K562 (cell line): ENCODE measurements around the gene LSP1. TPM values are rescaled to one million over a fixed set of nuclear protein-coding genes. Genes with fewer than 3 reads are reported as not detected.

Experiments used
- ATAC-seq: fragments of 200-7000 bp; cut with Tn5 transposase; 3 replicates; pipeline ENCODE4 v1.9.1; 2020; ENCODE audit warnings: moderate library complexity
- BruUV-seq: library from RNA; stranded (reverse); fragments of 400-500 nt; replicated peaks from 2 replicates; lab custom pipeline; 2021; lab: Mats Ljungman, UMichigan
- CTCF ChIA-PET: fragments of 300-600 bp; formaldehyde crosslinking; extraction: SDS; loops from one replicate; lab custom pipeline; 2021; ENCODE audit warnings: low intra/inter-chr PET ratio; lab: Yijun Ruan, JAX
- POLR2A ChIA-PET: fragments of 300-600, 350-650 bp; sonication (Branson Sonifier 250); formaldehyde crosslinking; extraction: SDS; loops from one replicate; lab custom pipeline; 2021; ENCODE audit warnings: antibody characterized with exemption, inconsistent platforms; lab: Yijun Ruan, JAX
- DNase-seq, 4 experiments: peaks; one replicate each; pipeline versions ENCODE4 v3.0.0 to v3.0.0-alpha.2; 2011 to 2018; ENCODE audit warnings: low spot score in 3 of 4, mixed read lengths in 3 of 4; ENCODE audit errors: extremely low read depth in 1 of 4
- FAIRE-seq: peaks from 2 replicates; lab custom pipeline; 2011; peaks lifted over from hg19 to GRCh38; lab: Jason Lieb, UNC
- H2AFZ ChIP-seq: 2 replicates; pipeline ENCODE4 v1.6.0; 2011; ENCODE audit warnings: low read depth, low read length, control low read depth, inconsistent platforms
- H3K27ac ChIP-seq: fragments of 200-600 bp; 3 replicates; pipeline ENCODE4 v1.8.0; 2011; ENCODE audit warnings: low read depth, mild to moderate bottlenecking, control low read depth, inconsistent platforms, low read length, moderate library complexity, mixed read lengths; ENCODE audit errors: extremely low read depth
- H3K27me3 ChIP-seq, 2 experiments: fragments of 300-600 bp in 1 of 2; 2 replicates in 1 of 2; 3 replicates in 1 of 2; pipeline versions ENCODE4 v1.6.0 to v1.8.0; 2011; ENCODE audit warnings: inconsistent platforms in 2 of 2, low read length in 2 of 2, mild to moderate bottlenecking in 1 of 2, mixed read lengths in 1 of 2, moderate library complexity in 1 of 2; ENCODE audit not compliant: control insufficient read depth in 2 of 2, insufficient read depth in 2 of 2
- H3K36me3 ChIP-seq: fragments of 300-600 bp; 3 replicates; pipeline ENCODE4 v1.8.0; 2011; ENCODE audit warnings: mild to moderate bottlenecking, low read length, inconsistent platforms; ENCODE audit not compliant: control insufficient read depth, insufficient read depth
- H3K4me1 ChIP-seq, 2 experiments: fragments of 200-600 bp in 1 of 2; replicated peaks in 1 of 2; 2 replicates in 1 of 2; 3 replicates in 1 of 2; pipeline versions ENCODE4 v1.5.1 to v1.8.0; 2011; ENCODE audit warnings: inconsistent platforms in 2 of 2, low read length in 2 of 2, mild to moderate bottlenecking in 1 of 2, mixed read lengths in 1 of 2, moderate library complexity in 1 of 2; ENCODE audit not compliant: control insufficient read depth in 2 of 2, insufficient read depth in 2 of 2
- H3K4me2 ChIP-seq: 2 replicates; pipeline ENCODE4 v1.6.1; 2011; ENCODE audit warnings: low read length, control low read depth, inconsistent platforms, mixed read lengths; ENCODE audit not compliant: insufficient read depth
- H3K4me3 ChIP-seq: fragments of 200-600 bp; sonication (generic), shearing (Covaris generic); 2 replicates; pipeline ENCODE4 v1.5.1; 2016; ENCODE audit warnings: control low read depth, inconsistent platforms
- H3K79me2 ChIP-seq: fragments of 200-600 bp; 3 replicates; pipeline ENCODE4 v1.8.0; 2011; ENCODE audit warnings: low read length, inconsistent platforms; ENCODE audit not compliant: control insufficient read depth, insufficient read depth
- H3K9ac ChIP-seq, 2 experiments: 2 replicates each; pipeline versions ENCODE4 v1.6.0 to v1.6.1; 2011; ENCODE audit warnings: low read depth in 2 of 2, low read length in 2 of 2, control low read depth in 1 of 2, inconsistent platforms in 1 of 2, mild to moderate bottlenecking in 1 of 2, mixed read lengths in 1 of 2; ENCODE audit not compliant: insufficient read depth in 1 of 2
- H3K9me1 ChIP-seq: one replicate; pipeline ENCODE4 v1.6.0; 2011; ENCODE audit warnings: inconsistent platforms, mild to moderate bottlenecking, low read length, moderate library complexity; ENCODE audit not compliant: control insufficient read depth, insufficient read depth
- H3K9me3 ChIP-seq: replicated peaks from 2 replicates; pipeline ENCODE4 v1.5.1; 2011; ENCODE audit warnings: low read depth, low read length, inconsistent platforms; ENCODE audit not compliant: control insufficient read depth, insufficient read depth
- H4K20me1 ChIP-seq: replicated peaks from 2 replicates; pipeline ENCODE4 v1.6.1; 2011; ENCODE audit warnings: low read length, inconsistent platforms, mixed read lengths; ENCODE audit not compliant: control insufficient read depth, insufficient read depth
- BCL6 ChIP-seq: fragments of 250-450 bp; sonication (Bioruptor Pico); IDR thresholded peaks from 2 replicates; pipeline ENCODE4 v1.4.0; 2020
- ETV1 ChIP-seq: fragments of 450-650 bp; conservative IDR thresholded peaks from 2 replicates; pipeline ENCODE4 v1.6.1; 2016; ENCODE audit warnings: missing genetic modification characterization, control low read depth, low read depth, missing compliant biosample characterization
- HDGF ChIP-seq: fragments of 450-650 bp; IDR thresholded peaks from 2 replicates; pipeline ENCODE4 v1.6.1; 2016
- ID3 ChIP-seq, 2 experiments: fragments of 250-450 bp in 1 of 2; fragments of 450-650 bp in 1 of 2; sonication (Bioruptor Pico) in 1 of 2; IDR thresholded peaks; 2 replicates each; pipeline versions ENCODE4 v1.6.1 to v1.8.0; 2016 to 2021; ENCODE audit warnings: mild to moderate bottlenecking in 2 of 2, moderate library complexity in 2 of 2, missing compliant biosample characterization in 1 of 2, missing genetic modification characterization in 1 of 2
- MEF2A ChIP-seq: IDR thresholded peaks from 2 replicates; pipeline ENCODE4 v1.6.1; 2011; ENCODE audit warnings: low read depth, mild to moderate bottlenecking, low read length, moderate library complexity; ENCODE audit not compliant: control insufficient read depth
- NFYB ChIP-seq: IDR thresholded peaks from 2 replicates; pipeline ENCODE4 v1.6.1; 2011; ENCODE audit warnings: mild to moderate bottlenecking, moderate library complexity; ENCODE audit not compliant: insufficient read length; ENCODE audit errors: extremely low read depth
- NRF1 ChIP-seq, 2 experiments: fragments of 450-650 bp; IDR thresholded peaks in 1 of 2; conservative IDR thresholded peaks in 1 of 2; 2 replicates each; pipeline ENCODE4 v1.6.1; 2014; ENCODE audit warnings: mild to moderate bottlenecking in 2 of 2
- RBM39 ChIP-seq: fragments of 200-400 bp; formaldehyde crosslinking; optimal IDR thresholded peaks from 2 replicates; pipeline ENCODE3; 2018; ENCODE audit warnings: low read depth, low read length
- TAF7 ChIP-seq: fragments of 450-650 bp; IDR thresholded peaks from 2 replicates; pipeline ENCODE4 v1.6.1; 2016; ENCODE audit warnings: missing genetic modification characterization, missing compliant biosample characterization
- TFAP4 ChIP-seq: sonication (generic); formaldehyde crosslinking; IDR thresholded peaks from 2 replicates; pipeline ENCODE4 v1.8.0; 2022; ENCODE audit warnings: missing genetic modification reagents, mild to moderate bottlenecking, moderate library complexity, borderline replicate concordance
- ZNF263 ChIP-seq: sonication (generic); formaldehyde crosslinking; IDR thresholded peaks from 2 replicates; pipeline ENCODE4 v1.8.0; 2022; ENCODE audit warnings: mild to moderate bottlenecking, missing genetic modification reagents, borderline replicate concordance
- ZNF764 ChIP-seq: fragments of 250-450 bp; sonication (Bioruptor Pico); IDR thresholded peaks from 2 replicates; pipeline ENCODE4 v1.4.0; 2020; ENCODE audit warnings: low read depth, mild to moderate bottlenecking, moderate library complexity
- WGBS: fragments of 100-300 bp; shearing (Covaris generic); methylation state at CpG from one replicate; pipeline ENCODE4 v1.1.6; 2016; ENCODE audit warnings: low coverage, mixed read lengths; ENCODE audit not compliant: insufficient coverage; ENCODE audit errors: missing lambda C conversion rate; 5-methylcytosine and 5-hydroxymethylcytosine counted together
- in situ Hi-C: fragments of 300-500 bp; cut with MboI; formaldehyde crosslinking; loops from 4 replicates; pipeline ENCODE4 v1.15.0; 2018; ENCODE audit warnings: inconsistent platforms, mixed read lengths
- intact Hi-C: fragments of 100-400 bp; cut with micrococcal nuclease; formaldehyde crosslinking; loops from 2 replicates; pipeline ENCODE4 v1.14.2; 2022
- polyA plus RNA-seq, 8 experiments: library from polyadenylated mRNA; depleted of rRNA in 4 of 8; stranded (reverse) in 5 of 8; unstranded in 3 of 8; fragments of >200 nt; fragmentation: Nextera tagmentation in 2 of 8; fragmentation: Illumina TruSeq in 1 of 8; extraction: Ambion mirVana in 2 of 8; extraction: Trizol in 1 of 8; gene quantifications; 2 replicates each; pipeline versions ENCODE4 v1.2.1 to v1.2.3, GENCODE V29; 2011 to 2014; ENCODE audit warnings: inconsistent platforms in 1 of 8, missing spikeins in 1 of 8
- total RNA-seq, 7 experiments: library from RNA; depleted of rRNA in 6 of 7; stranded (reverse); fragments of >200 nt in 6 of 7; fragmentation: Illumina TruSeq in 2 of 7; extraction: Trizol in 2 of 7; gene quantifications; 2 replicates each; pipeline versions ENCODE4 v1.2.1 to v1.2.3, GENCODE V29; 2011 to 2021; ENCODE audit warnings: low replicate concordance in 1 of 7
- TF ChIP-seq, protein P1 (sequence below), 2 experiments: IDR thresholded peaks; 2 replicates each; pipeline ENCODE4 v1.6.1; 2011; ENCODE audit warnings: borderline replicate concordance in 1 of 2, control low read depth in 1 of 2, low read depth in 1 of 2, low read length in 1 of 2, mild to moderate bottlenecking in 1 of 2, mixed read lengths in 1 of 2, moderate library complexity in 1 of 2; ENCODE audit not compliant: insufficient read depth in 1 of 2, insufficient read length in 1 of 2, poor library complexity in 1 of 2, severe bottlenecking in 1 of 2; ENCODE audit errors: extremely low read depth in 1 of 2

The LSP1 gene
- total and polyA plus RNA-seq, 9 of the 15 experiments (the other 6 are each of a cell fraction or from before 2014, with no cell fraction given), result 0.08 to 2.9 (median 0.65) TPM; not detected in 2

- peak; percentile 52; the same call in 1 of the 2 replicates for TF ChIP-seq TFAP4 (CRISPR knock-in tag)
These were observed 29.7 kb downstream of the LSP1 start (continued) for GRCh38 chr11:1882265-1883238.

DNA sequence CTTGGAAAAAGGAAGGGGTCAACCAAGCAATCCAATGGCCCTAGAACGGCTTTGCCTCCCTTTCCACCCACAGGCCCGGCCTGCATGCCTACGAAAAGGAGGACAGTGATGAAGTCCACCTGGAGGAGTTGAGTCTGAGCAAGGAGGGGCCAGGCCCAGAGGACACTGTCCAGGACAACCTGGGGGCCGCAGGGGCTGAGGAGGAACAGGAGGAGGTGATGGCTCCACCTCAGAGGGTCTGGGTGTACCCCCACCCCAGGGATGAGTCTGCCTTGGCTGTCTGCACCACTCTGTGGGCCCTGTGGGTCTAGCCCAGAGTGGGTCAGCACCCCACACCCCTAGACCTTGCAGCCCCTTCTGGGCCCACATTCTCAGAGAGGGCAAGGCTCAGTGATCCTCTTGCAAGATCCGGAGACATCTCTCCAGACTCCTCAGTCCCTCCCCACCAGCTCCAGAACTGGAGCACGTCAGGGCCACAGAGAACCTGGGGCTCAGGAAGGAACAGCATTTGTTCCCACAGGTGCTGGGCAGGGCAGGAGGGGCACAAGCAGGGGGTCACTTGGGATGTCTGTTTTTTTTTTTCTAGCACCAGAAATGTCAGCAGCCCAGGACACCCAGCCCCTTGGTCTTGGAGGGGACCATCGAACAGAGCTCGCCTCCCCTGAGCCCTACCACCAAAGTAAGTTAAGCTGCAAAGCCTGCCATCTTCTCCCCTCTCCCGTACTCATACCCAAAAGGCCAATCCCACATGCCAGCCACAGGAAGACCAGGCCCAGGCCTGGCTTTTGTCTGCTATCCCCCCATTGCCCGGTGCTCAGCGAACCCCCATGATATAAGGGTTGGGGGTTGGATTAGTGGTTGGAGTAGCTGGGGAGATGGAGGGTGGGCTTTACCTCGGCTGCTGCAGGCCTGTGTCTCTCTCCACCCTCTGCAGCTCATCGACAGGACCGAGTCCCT lies 30.7 kb downstream of the LSP1 start:
- no peak for FAIRE-seq
- intact Hi-C loops, result loop anchor here (2.0 kb wide), 1 partner anchor 47 kb away; no protein-coding TSS in a partner anchor
- Histone ChIP-seq H2AFZ (no peak overlapping the region), H3K9ac (no peak overlapping the region; a peak in 1 of 4 replicates), H3K9me3 (no peaks in the 10 kb centered on the region), H3K4me3 (no peak overlapping the region), H3K27ac (no peak overlapping the region), H3K36me3 (no peaks in the 10 kb centered on the region), H3K4me1 (peaks cover 0 to 27% of the 10 kb centered on the region in 2 experiments; a peak in 1 of 5 replicates), H3K9me1 (no peaks in the 10 kb centered on the region), H3K79me2 (no peaks in the 10 kb centered on the region), H3K27me3 (peaks cover 3 to 48% of the 10 kb centered on the region in 2 experiments; a peak in 4 of 5 replicates), H3K4me2 (no peak overlapping the region), H4K20me1 (peaks cover 7% of the 10 kb centered on the region; the same call in 1 of the 2 replicates)
- BruUV-seq, result no TSS peak
- ChIA-PET CTCF (interaction anchor here (0.6 to 6.5 kb wide), 2 partner anchors 52 to 117 kb away, joined by 4 to 93 read pairs; partner anchors contain the start of gene H19), POLR2A (interaction anchor here (0.5 to 0.6 kb wide), 2 partner anchors 59 to 224 kb away, joined by 3 read pairs; no protein-coding TSS in a partner anchor)
- no peak for DNase-seq
- in situ Hi-C loops, result loop anchor here (5.0 kb wide), 1 partner anchor 34 kb away; the partner anchor contains the start of gene TNNT3
- 0% methylated on average over 14 of the region's 14 CpGs for WGBS
- no peak for ATAC-seq
- no peak for TF ChIP-seq NFYB
- no peak for TF ChIP-seq RBM39
- TF ChIP-seq ZNF764 (CRISPR knock-in tag), result no peak
- TF ChIP-seq BCL6 (CRISPR knock-in tag), result no peak
- TF ChIP-seq, protein P1, sequence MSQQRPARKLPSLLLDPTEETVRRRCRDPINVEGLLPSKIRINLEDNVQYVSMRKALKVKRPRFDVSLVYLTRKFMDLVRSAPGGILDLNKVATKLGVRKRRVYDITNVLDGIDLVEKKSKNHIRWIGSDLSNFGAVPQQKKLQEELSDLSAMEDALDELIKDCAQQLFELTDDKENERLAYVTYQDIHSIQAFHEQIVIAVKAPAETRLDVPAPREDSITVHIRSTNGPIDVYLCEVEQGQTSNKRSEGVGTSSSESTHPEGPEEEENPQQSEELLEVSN (IDR thresholded peaks at IDR 0.05; ENCODE audit: borderline replicate concordance in 1 of 2, extremely low read depth in 1 of 2, insufficient read depth in 1 of 2, insufficient read length in 1 of 2, low read depth in 1 of 2, low read length in 1 of 2, poor library complexity in 1 of 2, severe bottlenecking in 1 of 2), result no peak
- no peak for TF ChIP-seq NRF1 (conservative IDR thresholded peaks at IDR 0.05 in 1 of 2, IDR thresholded peaks at IDR 0.05 in 1 of 2)
- TF ChIP-seq ZNF263 (CRISPR knock-in tag), result no peak
- no peak for TF ChIP-seq MEF2A
- no peak for TF ChIP-seq ETV1 (tag)
- no peak for TF ChIP-seq HDGF
- TF ChIP-seq TAF7 (tag), result no peak
- TF ChIP-seq ID3 (CRISPR knock-in tag; IDR thresholded peaks at IDR 0.05), result no peak
- no peak for TF ChIP-seq ID3 (tag; IDR thresholded peaks at IDR 0.05)
